K562 (cell line): ENCODE data around the gene BNIPL. TPM values are rescaled to one million over a fixed set of nuclear protein-coding genes. Genes with fewer than 3 reads are reported as not detected.

Experiments
- ATAC-seq: fragments of 200-7000 bp; cut with Tn5 transposase; 3 replicates; pipeline ENCODE4 v1.9.1; 2020; ENCODE audit warnings: moderate library complexity
- BruUV-seq: library from RNA; stranded (reverse); fragments of 400-500 nt; replicated peaks from 2 replicates; lab custom pipeline; 2021; lab: Mats Ljungman, UMichigan
- CTCF ChIA-PET: fragments of 300-600 bp; formaldehyde crosslinking; extraction: SDS; loops from one replicate; lab custom pipeline; 2021; ENCODE audit warnings: low intra/inter-chr PET ratio; lab: Yijun Ruan, JAX
- POLR2A ChIA-PET: fragments of 300-600, 350-650 bp; sonication (Branson Sonifier 250); formaldehyde crosslinking; extraction: SDS; loops from one replicate; lab custom pipeline; 2021; ENCODE audit warnings: antibody characterized with exemption, inconsistent platforms; lab: Yijun Ruan, JAX
- DNase-seq, 4 experiments: peaks; one replicate each; pipeline versions ENCODE4 v3.0.0 to v3.0.0-alpha.2; 2011 to 2018; ENCODE audit warnings: low spot score in 3 of 4, mixed read lengths in 3 of 4; ENCODE audit errors: extremely low read depth in 1 of 4
- FAIRE-seq: peaks from 2 replicates; lab custom pipeline; 2011; peaks lifted over from hg19 to GRCh38; lab: Jason Lieb, UNC
- H2AFZ ChIP-seq: 2 replicates; pipeline ENCODE4 v1.6.0; 2011; ENCODE audit warnings: low read depth, low read length, control low read depth, inconsistent platforms
- H3K27ac ChIP-seq: fragments of 200-600 bp; 3 replicates; pipeline ENCODE4 v1.8.0; 2011; ENCODE audit warnings: low read depth, mild to moderate bottlenecking, control low read depth, inconsistent platforms, low read length, moderate library complexity, mixed read lengths; ENCODE audit errors: extremely low read depth
- H3K27me3 ChIP-seq, 2 experiments: fragments of 300-600 bp in 1 of 2; 2 replicates in 1 of 2; 3 replicates in 1 of 2; pipeline versions ENCODE4 v1.6.0 to v1.8.0; 2011; ENCODE audit warnings: inconsistent platforms in 2 of 2, low read length in 2 of 2, mild to moderate bottlenecking in 1 of 2, mixed read lengths in 1 of 2, moderate library complexity in 1 of 2; ENCODE audit not compliant: control insufficient read depth in 2 of 2, insufficient read depth in 2 of 2
- H3K36me3 ChIP-seq: fragments of 300-600 bp; 3 replicates; pipeline ENCODE4 v1.8.0; 2011; ENCODE audit warnings: mild to moderate bottlenecking, low read length, inconsistent platforms; ENCODE audit not compliant: control insufficient read depth, insufficient read depth
- H3K4me1 ChIP-seq, 2 experiments: fragments of 200-600 bp in 1 of 2; replicated peaks in 1 of 2; 2 replicates in 1 of 2; 3 replicates in 1 of 2; pipeline versions ENCODE4 v1.5.1 to v1.8.0; 2011; ENCODE audit warnings: inconsistent platforms in 2 of 2, low read length in 2 of 2, mild to moderate bottlenecking in 1 of 2, mixed read lengths in 1 of 2, moderate library complexity in 1 of 2; ENCODE audit not compliant: control insufficient read depth in 2 of 2, insufficient read depth in 2 of 2
- H3K4me2 ChIP-seq: 2 replicates; pipeline ENCODE4 v1.6.1; 2011; ENCODE audit warnings: low read length, control low read depth, inconsistent platforms, mixed read lengths; ENCODE audit not compliant: insufficient read depth
- H3K4me3 ChIP-seq: fragments of 200-600 bp; sonication (generic), shearing (Covaris generic); 2 replicates; pipeline ENCODE4 v1.5.1; 2016; ENCODE audit warnings: control low read depth, inconsistent platforms
- H3K79me2 ChIP-seq: fragments of 200-600 bp; 3 replicates; pipeline ENCODE4 v1.8.0; 2011; ENCODE audit warnings: low read length, inconsistent platforms; ENCODE audit not compliant: control insufficient read depth, insufficient read depth
- H3K9ac ChIP-seq, 2 experiments: 2 replicates each; pipeline versions ENCODE4 v1.6.0 to v1.6.1; 2011; ENCODE audit warnings: low read depth in 2 of 2, low read length in 2 of 2, control low read depth in 1 of 2, inconsistent platforms in 1 of 2, mild to moderate bottlenecking in 1 of 2, mixed read lengths in 1 of 2; ENCODE audit not compliant: insufficient read depth in 1 of 2
- H3K9me1 ChIP-seq: one replicate; pipeline ENCODE4 v1.6.0; 2011; ENCODE audit warnings: inconsistent platforms, mild to moderate bottlenecking, low read length, moderate library complexity; ENCODE audit not compliant: control insufficient read depth, insufficient read depth
- H3K9me3 ChIP-seq: replicated peaks from 2 replicates; pipeline ENCODE4 v1.5.1; 2011; ENCODE audit warnings: low read depth, low read length, inconsistent platforms; ENCODE audit not compliant: control insufficient read depth, insufficient read depth
- H4K20me1 ChIP-seq: replicated peaks from 2 replicates; pipeline ENCODE4 v1.6.1; 2011; ENCODE audit warnings: low read length, inconsistent platforms, mixed read lengths; ENCODE audit not compliant: control insufficient read depth, insufficient read depth
- BACH1 ChIP-seq: fragments of 200-800 bp; sonication (Bioruptor generic); IDR thresholded peaks from 2 replicates; pipeline ENCODE4 v1.6.1; 2016; ENCODE audit warnings: missing genetic modification characterization, missing compliant biosample characterization
- BCL6 ChIP-seq: fragments of 250-450 bp; sonication (Bioruptor Pico); IDR thresholded peaks from 2 replicates; pipeline ENCODE4 v1.4.0; 2020
- CBX8 ChIP-seq: fragments of 200-600 bp; sonication (generic); IDR thresholded peaks from 2 replicates; pipeline ENCODE4 v1.6.1; 2012; ENCODE audit warnings: borderline replicate concordance, mixed run types, low read depth, mild to moderate bottlenecking, moderate library complexity, mixed read lengths, low read length, control low read depth, inconsistent platforms; ENCODE audit not compliant: poor library complexity, severe bottlenecking; ENCODE audit errors: extremely low read depth
- DACH1 ChIP-seq: fragments of 450-650 bp; IDR thresholded peaks from 2 replicates; pipeline ENCODE4 v1.6.1; 2018; ENCODE audit not compliant: partially characterized antibody
- DPF2 ChIP-seq: fragments of 450-650 bp; IDR thresholded peaks from 2 replicates; pipeline ENCODE4 v1.6.1; 2016
- ETS2 ChIP-seq: IDR thresholded peaks from 2 replicates; pipeline ENCODE4 v1.6.1; 2016; ENCODE audit warnings: borderline replicate concordance, missing genetic modification characterization, mild to moderate bottlenecking, moderate library complexity, missing compliant biosample characterization; ENCODE audit not compliant: poor library complexity, severe bottlenecking
- FOXJ3 ChIP-seq: sonication (generic); formaldehyde crosslinking; IDR thresholded peaks from 2 replicates; pipeline ENCODE4 v1.4.0; 2020; ENCODE audit warnings: mild to moderate bottlenecking, missing genetic modification reagents
- FOXM1 ChIP-seq, 2 experiments: fragments of 450-650 bp in 1 of 2; sonication (generic) in 1 of 2; formaldehyde crosslinking in 1 of 2; IDR thresholded peaks; 2 replicates each; pipeline versions ENCODE4 v1.6.1 to v1.9.0; 2017 to 2022; ENCODE audit warnings: low read depth in 2 of 2, mild to moderate bottlenecking in 2 of 2, missing genetic modification reagents in 1 of 2, moderate library complexity in 1 of 2
- ILF3 ChIP-seq: fragments of 450-650 bp; IDR thresholded peaks from 2 replicates; pipeline ENCODE4 v1.6.1; 2018; ENCODE audit warnings: antibody characterized with exemption, mild to moderate bottlenecking, moderate library complexity, borderline replicate concordance
- MTF1 ChIP-seq: fragments of 250-450 bp; sonication (Bioruptor Pico); IDR thresholded peaks from 2 replicates; pipeline ENCODE4 v1.9.0; 2021; ENCODE audit warnings: moderate library complexity, mild to moderate bottlenecking, inconsistent platforms, borderline replicate concordance
- PPARD ChIP-seq: fragments of 250-450 bp; sonication (Bioruptor Pico); IDR thresholded peaks from 2 replicates; pipeline ENCODE4 v1.8.0; 2022; ENCODE audit warnings: inconsistent platforms, mild to moderate bottlenecking, moderate library complexity
- ZNF76 ChIP-seq: fragments of 250-450 bp; sonication (Bioruptor Pico); IDR thresholded peaks from 2 replicates; pipeline ENCODE4 v1.4.0; 2020; ENCODE audit warnings: mild to moderate bottlenecking, moderate library complexity, borderline replicate concordance
- WGBS: fragments of 100-300 bp; shearing (Covaris generic); methylation state at CpG from one replicate; pipeline ENCODE4 v1.1.6; 2016; ENCODE audit warnings: low coverage, mixed read lengths; ENCODE audit not compliant: insufficient coverage; ENCODE audit errors: missing lambda C conversion rate; 5-methylcytosine and 5-hydroxymethylcytosine counted together
- in situ Hi-C: fragments of 300-500 bp; cut with MboI; formaldehyde crosslinking; loops from 4 replicates; pipeline ENCODE4 v1.15.0; 2018; ENCODE audit warnings: inconsistent platforms, mixed read lengths
- intact Hi-C: fragments of 100-400 bp; cut with micrococcal nuclease; formaldehyde crosslinking; loops from 2 replicates; pipeline ENCODE4 v1.14.2; 2022
- polyA plus RNA-seq, 8 experiments: library from polyadenylated mRNA; depleted of rRNA in 4 of 8; stranded (reverse) in 5 of 8; unstranded in 3 of 8; fragments of >200 nt; fragmentation: Nextera tagmentation in 2 of 8; fragmentation: Illumina TruSeq in 1 of 8; extraction: Ambion mirVana in 2 of 8; extraction: Trizol in 1 of 8; gene quantifications; 2 replicates each; pipeline versions ENCODE4 v1.2.1 to v1.2.3, GENCODE V29; 2011 to 2014; ENCODE audit warnings: inconsistent platforms in 1 of 8, missing spikeins in 1 of 8
- total RNA-seq, 7 experiments: library from RNA; depleted of rRNA in 6 of 7; stranded (reverse); fragments of >200 nt in 6 of 7; fragmentation: Illumina TruSeq in 2 of 7; extraction: Trizol in 2 of 7; gene quantifications; 2 replicates each; pipeline versions ENCODE4 v1.2.1 to v1.2.3, GENCODE V29; 2011 to 2021; ENCODE audit warnings: low replicate concordance in 1 of 7
- TF ChIP-seq, protein P1 (sequence below): fragments of 450-650 bp; formaldehyde crosslinking; IDR thresholded peaks from 2 replicates; pipeline ENCODE4 v1.4.0; 2020; ENCODE audit warnings: mild to moderate bottlenecking
- TF ChIP-seq, protein P2 (sequence below): fragments of 450-650 bp; formaldehyde crosslinking; IDR thresholded peaks from 2 replicates; pipeline ENCODE4 v1.4.0; 2020; ENCODE audit warnings: mild to moderate bottlenecking, moderate library complexity
- TF ChIP-seq, protein P3 (sequence below): fragments of 250-450 bp; sonication (Bioruptor Pico); IDR thresholded peaks from 2 replicates; pipeline ENCODE4 v1.5.0; 2020; ENCODE audit warnings: mild to moderate bottlenecking, borderline replicate concordance
- TF ChIP-seq, protein P4 (sequence below): sonication (generic); formaldehyde crosslinking; IDR thresholded peaks from 2 replicates; pipeline ENCODE4 v1.9.0; 2022; ENCODE audit warnings: mild to moderate bottlenecking, missing genetic modification reagents

The BNIPL gene
- total and polyA plus RNA-seq, 9 of the 15 experiments (the other 6 are each of a cell fraction or from before 2014, with no cell fraction given), result 0.08 to 1.4 (median 0.68) TPM

DNA sequence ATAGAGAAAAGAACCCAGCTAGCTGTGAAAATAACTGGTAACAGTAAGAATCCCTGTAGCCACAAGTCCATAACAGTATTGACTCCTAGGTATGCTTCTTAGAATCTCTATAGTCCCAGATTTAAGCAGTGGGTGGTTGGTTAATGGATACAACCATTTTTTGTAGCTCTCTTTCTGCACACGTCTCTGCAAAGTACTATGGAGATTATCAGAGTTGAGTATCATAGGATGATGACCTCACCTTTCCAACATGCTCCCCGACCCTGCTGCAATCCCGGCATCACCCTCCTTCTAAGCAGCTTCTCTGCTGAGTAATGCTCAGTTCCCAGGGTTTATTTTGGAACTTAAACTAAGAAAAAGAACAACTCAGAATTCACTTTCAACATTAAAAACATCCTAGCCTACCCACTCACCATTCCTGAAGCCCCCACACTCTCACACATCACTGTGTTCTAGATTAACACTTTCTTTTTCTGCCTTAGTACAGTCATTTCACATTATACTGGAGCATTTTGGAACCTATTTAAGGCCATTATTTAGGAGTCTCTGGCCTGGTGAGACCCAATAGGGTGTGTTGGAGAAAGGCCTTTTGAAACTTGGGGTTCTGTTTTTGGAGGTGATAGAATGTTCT, 26.5 kb downstream of the BNIPL start:
- no peaks in the 10 kb centered on the region for H3K27me3 ChIP-seq
- H3K27ac ChIP-seq, result peak overlapping the region; percentile 63
- ATAC-seq (peak; percentile 51), FAIRE-seq (peak; percentile 70), DNase-seq (peak in 3 of 4 experiments; percentile 49 to 74 (median 73))
- ChIA-PET CTCF (no interaction called here), POLR2A (interaction anchor here (0.6 to 1.4 kb wide), 2 partner anchors 46 to 63 kb away, joined by 3 to 4 read pairs; no protein-coding TSS in a partner anchor)
- peaks cover 76% of the 10 kb centered on the region for H3K79me2 ChIP-seq
- no peaks in the 10 kb centered on the region for H3K9me3 ChIP-seq
- intact Hi-C loops (no loop called here), in situ Hi-C loops (no loop called here)
- peaks cover 14 to 20% of the 10 kb centered on the region in 2 experiments; a peak in 4 of 5 replicates for H3K4me1 ChIP-seq
- no peaks in the 10 kb centered on the region for H3K9me1 ChIP-seq
- peak overlapping the region; percentile 65 for H3K4me2 ChIP-seq
- peaks cover 39% of the 10 kb centered on the region for H3K36me3 ChIP-seq
- peak overlapping the region in 1 of 2 experiments; percentile 45; a peak in 1 of 4 replicates for H3K9ac ChIP-seq
- 0 out of 2 replicates have a peak overlapping the region, but pooled peaks have one; percentile 10 for H3K4me3 ChIP-seq
- WGBS, result 0% methylated on average over 3 of the region's 3 CpGs
- BruUV-seq, result no TSS peak
- H4K20me1 ChIP-seq, result no peaks in the 10 kb centered on the region
- H2AFZ ChIP-seq, result no peak overlapping the region
- TF ChIP-seq, protein P1, sequence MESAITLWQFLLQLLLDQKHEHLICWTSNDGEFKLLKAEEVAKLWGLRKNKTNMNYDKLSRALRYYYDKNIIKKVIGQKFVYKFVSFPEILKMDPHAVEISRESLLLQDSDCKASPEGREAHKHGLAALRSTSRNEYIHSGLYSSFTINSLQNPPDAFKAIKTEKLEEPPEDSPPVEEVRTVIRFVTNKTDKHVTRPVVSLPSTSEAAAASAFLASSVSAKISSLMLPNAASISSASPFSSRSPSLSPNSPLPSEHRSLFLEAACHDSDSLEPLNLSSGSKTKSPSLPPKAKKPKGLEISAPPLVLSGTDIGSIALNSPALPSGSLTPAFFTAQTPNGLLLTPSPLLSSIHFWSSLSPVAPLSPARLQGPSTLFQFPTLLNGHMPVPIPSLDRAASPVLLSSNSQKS, result no peak
- TF ChIP-seq FOXM1 (IDR thresholded peaks at IDR 0.05; ENCODE audit: low read depth), result no peak
- TF ChIP-seq FOXM1 (CRISPR knock-in tag; IDR thresholded peaks at IDR 0.05; ENCODE audit: low read depth), result no peak
- TF ChIP-seq ETS2, result no peak
- TF ChIP-seq, protein P2, sequence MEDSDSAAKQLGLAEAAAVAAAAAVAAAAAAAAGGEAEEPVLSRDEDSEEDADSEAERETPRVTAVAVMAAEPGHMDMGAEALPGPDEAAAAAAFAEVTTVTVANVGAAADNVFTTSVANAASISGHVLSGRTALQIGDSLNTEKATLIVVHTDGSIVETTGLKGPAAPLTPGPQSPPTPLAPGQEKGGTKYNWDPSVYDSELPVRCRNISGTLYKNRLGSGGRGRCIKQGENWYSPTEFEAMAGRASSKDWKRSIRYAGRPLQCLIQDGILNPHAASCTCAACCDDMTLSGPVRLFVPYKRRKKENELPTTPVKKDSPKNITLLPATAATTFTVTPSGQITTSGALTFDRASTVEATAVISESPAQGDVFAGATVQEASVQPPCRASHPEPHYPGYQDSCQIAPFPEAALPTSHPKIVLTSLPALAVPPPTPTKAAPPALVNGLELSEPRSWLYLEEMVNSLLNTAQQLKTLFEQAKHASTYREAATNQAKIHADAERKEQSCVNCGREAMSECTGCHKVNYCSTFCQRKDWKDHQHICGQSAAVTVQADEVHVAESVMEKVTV (CRISPR knock-in tag), result no peak
- TF ChIP-seq DPF2, result peak; percentile 83
- peak; percentile 82; the same call in 1 of the 2 replicates for TF ChIP-seq BACH1 (tag)
- no peak for TF ChIP-seq DACH1
- no peak for TF ChIP-seq ZNF76 (CRISPR knock-in tag)
- no peak for TF ChIP-seq FOXJ3 (CRISPR knock-in tag)
- TF ChIP-seq, protein P3, sequence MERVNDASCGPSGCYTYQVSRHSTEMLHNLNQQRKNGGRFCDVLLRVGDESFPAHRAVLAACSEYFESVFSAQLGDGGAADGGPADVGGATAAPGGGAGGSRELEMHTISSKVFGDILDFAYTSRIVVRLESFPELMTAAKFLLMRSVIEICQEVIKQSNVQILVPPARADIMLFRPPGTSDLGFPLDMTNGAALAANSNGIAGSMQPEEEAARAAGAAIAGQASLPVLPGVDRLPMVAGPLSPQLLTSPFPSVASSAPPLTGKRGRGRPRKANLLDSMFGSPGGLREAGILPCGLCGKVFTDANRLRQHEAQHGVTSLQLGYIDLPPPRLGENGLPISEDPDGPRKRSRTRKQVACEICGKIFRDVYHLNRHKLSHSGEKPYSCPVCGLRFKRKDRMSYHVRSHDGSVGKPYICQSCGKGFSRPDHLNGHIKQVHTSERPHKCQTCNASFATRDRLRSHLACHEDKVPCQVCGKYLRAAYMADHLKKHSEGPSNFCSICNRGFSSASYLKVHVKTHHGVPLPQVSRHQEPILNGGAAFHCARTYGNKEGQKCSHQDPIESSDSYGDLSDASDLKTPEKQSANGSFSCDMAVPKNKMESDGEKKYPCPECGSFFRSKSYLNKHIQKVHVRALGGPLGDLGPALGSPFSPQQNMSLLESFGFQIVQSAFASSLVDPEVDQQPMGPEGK (CRISPR knock-in tag), result no peak
- TF ChIP-seq PPARD (CRISPR knock-in tag), result no peak
- TF ChIP-seq, protein P4, sequence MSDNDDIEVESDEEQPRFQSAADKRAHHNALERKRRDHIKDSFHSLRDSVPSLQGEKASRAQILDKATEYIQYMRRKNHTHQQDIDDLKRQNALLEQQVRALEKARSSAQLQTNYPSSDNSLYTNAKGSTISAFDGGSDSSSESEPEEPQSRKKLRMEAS (CRISPR knock-in tag), result no peak
- no peak for TF ChIP-seq ILF3
- TF ChIP-seq BCL6 (CRISPR knock-in tag), result no peak
- peak; percentile 81; the same call in 1 of the 2 replicates for TF ChIP-seq MTF1 (CRISPR knock-in tag)
- no peak for TF ChIP-seq CBX8
